GM19372 (cell line): ENCODE results near the gene LDLRAD3.

Experiments
- ATAC-seq: cut with Tn5 transposase; IDR thresholded peaks from one replicate; pipeline ENCODE4 v1.9.1; 2021; ENCODE audit warnings: mild to moderate bottlenecking, low read depth, moderate library complexity; ENCODE audit not compliant: unreplicated experiment

The LDLRAD3 gene

GRCh38 chr11:36013950-36014897 is 70.4 kb downstream of the LDLRAD3 start:
- no peak for ATAC-seq

- no peak for ATAC-seq
Observed at GRCh38 chr11:36014898-36015665, 71.2 kb downstream of the LDLRAD3 start.

- no peak for ATAC-seq
Observed at GRCh38 chr11:36015799-36016198, 71.9 kb downstream of the LDLRAD3 start.

GRCh38 chr11:36016263-36016662 is 72.4 kb downstream of the LDLRAD3 start:
- ATAC-seq = no peak

- ATAC-seq = no peak
Observed at GRCh38 chr11:36016709-36017108, 72.8 kb downstream of the LDLRAD3 start.

GRCh38 chr11:36019005-36019596 is 75.2 kb downstream of the LDLRAD3 start:
- no peak for ATAC-seq

GRCh38 chr11:36019722-36020121 is 75.9 kb downstream of the LDLRAD3 start:
- no peak for ATAC-seq

GRCh38 chr11:36022882-36023281 is 79.0 kb downstream of the LDLRAD3 start:
- no peak for ATAC-seq

- ATAC-seq = no peak
Observed at GRCh38 chr11:36023922-36024321, 80.1 kb downstream of the LDLRAD3 start.

- ATAC-seq = no peak
Observed at GRCh38 chr11:36024716-36025115, 80.9 kb downstream of the LDLRAD3 start.

- no peak for ATAC-seq
Observed at GRCh38 chr11:36026315-36026968, 82.6 kb downstream of the LDLRAD3 start.

GRCh38 chr11:36027731-36028130 is 83.9 kb downstream of the LDLRAD3 start:
- ATAC-seq = no peak

GRCh38 chr11:36029616-36030015 is 85.8 kb downstream of the LDLRAD3 start:
- no peak for ATAC-seq

GRCh38 chr11:36030731-36031281 is 86.9 kb downstream of the LDLRAD3 start:
- no peak for ATAC-seq

- ATAC-seq = no peak
Observed at GRCh38 chr11:36033082-36033751, 89.4 kb downstream of the LDLRAD3 start.

GRCh38 chr11:36033936-36034335 is 90.1 kb downstream of the LDLRAD3 start:
- ATAC-seq = no peak

- ATAC-seq = no peak
Observed at GRCh38 chr11:36034551-36035331, 90.9 kb downstream of the LDLRAD3 start.

GRCh38 chr11:36035454-36035853 is 91.6 kb downstream of the LDLRAD3 start:
- no peak for ATAC-seq

- ATAC-seq = no peak
Observed at GRCh38 chr11:36035999-36036398, 92.1 kb downstream of the LDLRAD3 start.
